Choroid plexus epithelial cell (primary cell): Measurements from ENCODE around the gene PSMA1.

Experiments used
- DNase-seq: peaks from one replicate; pipeline ENCODE4 v3.0.0-alpha.2; 2010; ENCODE audit warnings: low read depth
- H3K4me3 ChIP-seq: 2 replicates; pipeline ENCODE4 v1.5.1; 2011; ENCODE audit warnings: low read depth, mild to moderate bottlenecking, control low read depth, low read length, moderate library complexity
- CTCF ChIP-seq: conservative IDR thresholded peaks from 2 replicates; pipeline ENCODE4 v1.5.1; 2011; ENCODE audit warnings: low read depth, mild to moderate bottlenecking, control low read depth, inconsistent platforms, low read length, moderate library complexity

The PSMA1 gene

GRCh38 chr11:14480716-14481115 lies 39.5 kb downstream of the PSMA1 start:
- TF ChIP-seq CTCF, result no peak
- no peak overlapping the region for H3K4me3 ChIP-seq
- no peak for DNase-seq

GRCh38 chr11:14471127-14471526 lies 49.1 kb downstream of the PSMA1 start:
- TF ChIP-seq CTCF, result no peak
- no peak overlapping the region for H3K4me3 ChIP-seq
- DNase-seq, result no peak

GRCh38 chr11:14463623-14464022 lies 56.6 kb downstream of the PSMA1 start:
- no peak for TF ChIP-seq CTCF
- no peak overlapping the region for H3K4me3 ChIP-seq
- no peak for DNase-seq

GRCh38 chr11:14460147-14460546 lies 60.0 kb downstream of the PSMA1 start:
- TF ChIP-seq CTCF, result no peak
- no peak overlapping the region for H3K4me3 ChIP-seq
- DNase-seq, result no peak

GRCh38 chr11:14458377-14458776 lies 61.8 kb downstream of the PSMA1 start:
- no peak for TF ChIP-seq CTCF
- no peak overlapping the region for H3K4me3 ChIP-seq
- DNase-seq, result no peak

GRCh38 chr11:14455648-14456430 lies 64.3 kb downstream of the PSMA1 start:
- peak; percentile 23 for DNase-seq

More at GRCh38 chr11:14455648-14456430, 64.3 kb downstream of the PSMA1 start:
- no peak overlapping the region for H3K4me3 ChIP-seq
- no peak for TF ChIP-seq CTCF
